Bronchial epithelial cell (primary cell): Measurements from ENCODE around the gene ZFP92. TPM values are rescaled to one million over a fixed set of nuclear protein-coding genes. Genes with fewer than 3 reads are reported as not detected.

Source experiments
- DNase-seq: peaks from one replicate; pipeline ENCODE4 v3.0.0-alpha.2; 2010; ENCODE audit warnings: low read depth
- FAIRE-seq: peaks from 2 replicates; lab custom pipeline; 2011; peaks lifted over from hg19 to GRCh38; lab: Jason Lieb, UNC
- H3K27me3 ChIP-seq: 2 replicates; pipeline ENCODE4 v1.5.1; 2011; ENCODE audit warnings: low read length; ENCODE audit not compliant: control insufficient read depth, insufficient read depth
- H3K36me3 ChIP-seq: 2 replicates; pipeline ENCODE4 v1.5.1; 2011; ENCODE audit warnings: low read length; ENCODE audit not compliant: control insufficient read depth, insufficient read depth
- H3K4me3 ChIP-seq: 2 replicates; pipeline ENCODE4 v1.5.1; 2011; ENCODE audit warnings: mild to moderate bottlenecking, low read depth, low read length, control low read depth
- total RNA-seq: library from RNA; depleted of rRNA; stranded (reverse); fragments of >200 nt; gene quantifications from 2 replicates; pipeline ENCODE4 v1.2.1, GENCODE V29; 2014
- TF ChIP-seq, protein P1 (sequence below): IDR thresholded peaks from 2 replicates; pipeline ENCODE4 v1.5.1; 2011; ENCODE audit warnings: mild to moderate bottlenecking, moderate library complexity, low read length, control low read depth, inconsistent platforms; ENCODE audit not compliant: insufficient read depth, severe bottlenecking

The ZFP92 gene
- total RNA-seq, 1 donor from 2014 or later, result 0.53 TPM

- no peaks in the 10 kb centered on the region for H3K36me3 ChIP-seq
- no peaks in the 10 kb centered on the region for H3K27me3 ChIP-seq
- FAIRE-seq (no peak), DNase-seq (no peak)
- H3K4me3 ChIP-seq, result no peak overlapping the region
- TF ChIP-seq, protein P1, sequence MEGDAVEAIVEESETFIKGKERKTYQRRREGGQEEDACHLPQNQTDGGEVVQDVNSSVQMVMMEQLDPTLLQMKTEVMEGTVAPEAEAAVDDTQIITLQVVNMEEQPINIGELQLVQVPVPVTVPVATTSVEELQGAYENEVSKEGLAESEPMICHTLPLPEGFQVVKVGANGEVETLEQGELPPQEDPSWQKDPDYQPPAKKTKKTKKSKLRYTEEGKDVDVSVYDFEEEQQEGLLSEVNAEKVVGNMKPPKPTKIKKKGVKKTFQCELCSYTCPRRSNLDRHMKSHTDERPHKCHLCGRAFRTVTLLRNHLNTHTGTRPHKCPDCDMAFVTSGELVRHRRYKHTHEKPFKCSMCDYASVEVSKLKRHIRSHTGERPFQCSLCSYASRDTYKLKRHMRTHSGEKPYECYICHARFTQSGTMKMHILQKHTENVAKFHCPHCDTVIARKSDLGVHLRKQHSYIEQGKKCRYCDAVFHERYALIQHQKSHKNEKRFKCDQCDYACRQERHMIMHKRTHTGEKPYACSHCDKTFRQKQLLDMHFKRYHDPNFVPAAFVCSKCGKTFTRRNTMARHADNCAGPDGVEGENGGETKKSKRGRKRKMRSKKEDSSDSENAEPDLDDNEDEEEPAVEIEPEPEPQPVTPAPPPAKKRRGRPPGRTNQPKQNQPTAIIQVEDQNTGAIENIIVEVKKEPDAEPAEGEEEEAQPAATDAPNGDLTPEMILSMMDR, result no peak
Observed at GRCh38 chrX:153405426-153405825, 5.8 kb upstream of the ZFP92 start.

- TF ChIP-seq, protein P1, result no peak
- FAIRE-seq, result no peak
- no peak overlapping the region for H3K4me3 ChIP-seq
- H3K36me3 ChIP-seq, result no peaks in the 10 kb centered on the region
- peaks cover 2% of the 10 kb centered on the region for H3K27me3 ChIP-seq
- no peak for DNase-seq
Observed at GRCh38 chrX:153406011-153406410, 5.3 kb upstream of the ZFP92 start.

DNA sequence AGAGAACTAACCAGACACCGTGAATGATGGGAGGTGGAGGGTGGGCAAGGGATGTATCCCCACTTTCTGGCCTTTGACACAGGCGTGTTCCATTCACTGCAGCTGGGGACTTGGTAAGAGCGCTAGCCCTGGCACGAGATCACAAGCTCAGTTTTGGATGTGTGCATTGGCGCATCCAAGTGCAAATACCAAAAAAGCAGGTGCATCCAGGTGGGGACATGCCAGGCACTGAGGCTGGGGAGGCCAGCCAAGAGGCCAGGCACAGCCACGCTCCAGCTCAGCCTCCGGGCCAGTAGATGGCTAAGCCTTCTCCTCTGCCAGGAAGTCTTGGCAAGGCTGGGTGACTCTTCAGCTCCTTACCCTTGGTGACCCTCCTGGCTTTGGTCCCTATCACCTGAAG, 4.4 kb upstream of the ZFP92 start:
- H3K36me3 ChIP-seq, result no peaks in the 10 kb centered on the region
- H3K4me3 ChIP-seq, result no peak overlapping the region
- no peak for FAIRE-seq
- TF ChIP-seq, protein P1, result no peak
- H3K27me3 ChIP-seq, result peaks cover 4% of the 10 kb centered on the region
- no peak for DNase-seq

DNA sequence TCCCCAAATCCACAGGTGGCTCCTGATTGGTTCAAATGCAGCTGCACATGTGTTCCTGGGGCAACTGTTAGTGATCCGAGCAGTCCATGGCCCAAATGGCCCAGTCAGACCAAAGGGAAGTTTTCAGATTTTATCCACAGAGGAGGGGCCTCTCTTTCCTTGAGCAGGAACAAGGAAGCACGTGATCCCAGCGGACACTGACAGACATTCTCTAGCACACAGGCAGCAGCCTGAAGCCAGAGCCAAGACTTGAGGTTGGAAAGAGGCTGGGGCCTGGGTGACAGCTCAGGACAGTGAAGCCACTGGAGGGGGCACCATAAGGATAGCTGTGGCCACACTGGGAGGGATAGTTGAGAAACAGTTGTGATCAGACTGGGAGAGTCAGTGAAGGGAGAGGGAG, 3.5 kb upstream of the ZFP92 start:
- no peak for FAIRE-seq
- Histone ChIP-seq H3K27me3 (peaks cover 6% of the 10 kb centered on the region), H3K36me3 (no peaks in the 10 kb centered on the region), H3K4me3 (no peak overlapping the region)
- DNase-seq, result no peak
- TF ChIP-seq, protein P1, result no peak

GRCh38 chrX:153408221-153408721, 3.0 kb upstream of the ZFP92 start:
- no peak for DNase-seq
- Histone ChIP-seq H3K36me3 (no peaks in the 10 kb centered on the region), H3K27me3 (peaks cover 6% of the 10 kb centered on the region), H3K4me3 (no peak overlapping the region)
- no peak for FAIRE-seq
- TF ChIP-seq, protein P1, result no peak

DNA sequence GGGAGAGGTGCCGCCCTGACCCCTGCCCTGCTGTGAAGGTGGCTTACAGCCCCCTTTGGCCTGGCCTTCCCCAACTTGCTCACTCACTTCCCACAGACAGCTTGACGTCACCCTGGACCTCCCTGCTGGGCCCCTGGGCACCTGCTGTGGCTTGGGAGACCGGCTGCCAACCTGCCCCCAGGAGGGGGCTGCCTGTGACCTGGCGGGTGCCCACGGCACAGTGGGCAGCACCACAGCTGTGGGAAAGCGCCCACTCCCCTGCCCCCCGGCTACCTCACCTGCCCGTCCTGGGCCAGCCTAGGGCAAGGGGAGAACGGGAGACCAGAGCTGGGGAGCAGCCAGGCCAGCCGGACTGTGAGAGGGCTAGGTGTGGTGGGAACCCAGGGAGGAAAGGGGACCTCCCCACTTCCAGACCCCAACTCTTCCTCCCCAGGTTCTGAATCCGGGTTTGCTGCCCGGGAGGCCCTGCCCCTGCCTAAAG, 2.4 kb upstream of the ZFP92 start:
- DNase-seq (no peak), FAIRE-seq (no peak)
- Histone ChIP-seq H3K4me3 (no peak overlapping the region), H3K27me3 (peaks cover 6% of the 10 kb centered on the region), H3K36me3 (no peaks in the 10 kb centered on the region)
- TF ChIP-seq, protein P1, result no peak
